Calu3 (cell line): ENCODE results near the gene ZBTB20. TPM values are rescaled to one million over a fixed set of nuclear protein-coding genes. Genes with fewer than 3 reads are reported as not detected.
A peak's percentile ranks its signal among the peaks of the same experiment; 100 is the strongest.

Experiments used
- BruUV-seq: library from RNA; stranded (reverse); fragments of 400-500 nt; replicated peaks from 2 replicates; lab custom pipeline; 2021; lab: Mats Ljungman, UMichigan
- CTCF ChIA-PET: fragments of 300-600 bp; sonication (Branson Sonifier 250); formaldehyde crosslinking; loops from one replicate; lab custom pipeline; 2022; ENCODE audit warnings: antibody characterized with exemption; lab: Charles Lee
- DNase-seq: peaks from one replicate; pipeline ENCODE4 v3.0.0; 2022
- H3K27ac Mint-ChIP-seq: one replicate; pipeline ENCODE4 v1.8.0; 2022; ENCODE audit warnings: mixed read lengths; ENCODE audit not compliant: unreplicated experiment
- H3K27me3 Mint-ChIP-seq: one replicate; pipeline ENCODE4 v1.8.0; 2022; ENCODE audit warnings: mixed read lengths; ENCODE audit not compliant: unreplicated experiment
- H3K36me3 Mint-ChIP-seq: one replicate; pipeline ENCODE4 v1.8.0; 2022; ENCODE audit warnings: mild to moderate bottlenecking, moderate library complexity, mixed read lengths; ENCODE audit not compliant: insufficient read depth, unreplicated experiment
- H3K4me1 Mint-ChIP-seq: one replicate; pipeline ENCODE4 v1.8.0; 2022; ENCODE audit warnings: mild to moderate bottlenecking, low read depth, mixed read lengths; ENCODE audit not compliant: unreplicated experiment
- H3K4me3 Mint-ChIP-seq: one replicate; pipeline ENCODE4 v1.8.0; 2022; ENCODE audit warnings: mild to moderate bottlenecking, low read depth, moderate library complexity, mixed read lengths; ENCODE audit not compliant: unreplicated experiment
- H3K9me3 Mint-ChIP-seq: one replicate; pipeline ENCODE4 v1.8.0; 2022; ENCODE audit warnings: low read depth, mixed read lengths; ENCODE audit not compliant: unreplicated experiment
- intact Hi-C: fragments of 100-400 bp; cut with micrococcal nuclease; formaldehyde crosslinking; loops from one replicate; pipeline ENCODE4 v1.10.0; 2022; ENCODE audit not compliant: unreplicated experiment
- total RNA-seq: library from RNA; stranded (reverse); gene quantifications from 2 replicates; pipeline ENCODE4 v1.2.3, GENCODE V29; 2022
- TF ChIP-seq, protein P1 (sequence below): fragments of 200-600 bp; IDR thresholded peaks from one replicate; pipeline ENCODE4 v1.8.0; 2022; ENCODE audit warnings: antibody characterized with exemption; ENCODE audit not compliant: unreplicated experiment

The ZBTB20 gene
- total RNA-seq, 1 experiment from 2014 or later, result 24.1 TPM

DNA sequence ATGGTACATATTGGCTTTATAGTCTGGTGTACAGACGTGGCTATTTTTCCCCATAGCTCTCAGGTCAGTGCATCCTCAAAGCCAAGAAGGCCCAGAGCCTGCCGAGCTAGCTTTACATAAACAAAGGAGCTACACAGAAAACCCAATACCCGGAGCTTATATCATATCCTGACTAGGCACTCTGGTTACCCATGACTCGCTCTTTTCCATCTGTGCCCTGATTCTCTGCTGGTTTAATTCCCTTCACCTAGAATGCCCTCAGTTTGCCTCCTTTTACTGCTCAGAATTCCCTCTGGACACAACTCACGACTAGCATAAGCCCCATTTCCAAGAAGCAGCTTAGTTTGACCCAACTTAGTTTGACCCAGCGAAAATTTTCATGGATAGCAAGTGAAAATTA, 742.5 kb downstream of the ZBTB20 start:
- TF ChIP-seq, protein P1, sequence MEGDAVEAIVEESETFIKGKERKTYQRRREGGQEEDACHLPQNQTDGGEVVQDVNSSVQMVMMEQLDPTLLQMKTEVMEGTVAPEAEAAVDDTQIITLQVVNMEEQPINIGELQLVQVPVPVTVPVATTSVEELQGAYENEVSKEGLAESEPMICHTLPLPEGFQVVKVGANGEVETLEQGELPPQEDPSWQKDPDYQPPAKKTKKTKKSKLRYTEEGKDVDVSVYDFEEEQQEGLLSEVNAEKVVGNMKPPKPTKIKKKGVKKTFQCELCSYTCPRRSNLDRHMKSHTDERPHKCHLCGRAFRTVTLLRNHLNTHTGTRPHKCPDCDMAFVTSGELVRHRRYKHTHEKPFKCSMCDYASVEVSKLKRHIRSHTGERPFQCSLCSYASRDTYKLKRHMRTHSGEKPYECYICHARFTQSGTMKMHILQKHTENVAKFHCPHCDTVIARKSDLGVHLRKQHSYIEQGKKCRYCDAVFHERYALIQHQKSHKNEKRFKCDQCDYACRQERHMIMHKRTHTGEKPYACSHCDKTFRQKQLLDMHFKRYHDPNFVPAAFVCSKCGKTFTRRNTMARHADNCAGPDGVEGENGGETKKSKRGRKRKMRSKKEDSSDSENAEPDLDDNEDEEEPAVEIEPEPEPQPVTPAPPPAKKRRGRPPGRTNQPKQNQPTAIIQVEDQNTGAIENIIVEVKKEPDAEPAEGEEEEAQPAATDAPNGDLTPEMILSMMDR, result no peak
- no peak overlapping the region for H3K27ac Mint-ChIP-seq
- no TSS peak for BruUV-seq
- no peak overlapping the region for H3K4me3 Mint-ChIP-seq
- no peaks in the 10 kb centered on the region for H3K27me3 Mint-ChIP-seq
- DNase-seq, result no peak
- H3K9me3 Mint-ChIP-seq, result no peaks in the 10 kb centered on the region
- CTCF ChIA-PET, result interaction anchor here (0.5 to 2.8 kb wide), 4 partner anchors 9 to 49 kb away, joined by 3 to 12 read pairs (median 6); no protein-coding TSS in a partner anchor
- peaks cover 42% of the 10 kb centered on the region for H3K4me1 Mint-ChIP-seq
- intact Hi-C loops, result no loop called here
- H3K36me3 Mint-ChIP-seq, result no peaks in the 10 kb centered on the region

DNA sequence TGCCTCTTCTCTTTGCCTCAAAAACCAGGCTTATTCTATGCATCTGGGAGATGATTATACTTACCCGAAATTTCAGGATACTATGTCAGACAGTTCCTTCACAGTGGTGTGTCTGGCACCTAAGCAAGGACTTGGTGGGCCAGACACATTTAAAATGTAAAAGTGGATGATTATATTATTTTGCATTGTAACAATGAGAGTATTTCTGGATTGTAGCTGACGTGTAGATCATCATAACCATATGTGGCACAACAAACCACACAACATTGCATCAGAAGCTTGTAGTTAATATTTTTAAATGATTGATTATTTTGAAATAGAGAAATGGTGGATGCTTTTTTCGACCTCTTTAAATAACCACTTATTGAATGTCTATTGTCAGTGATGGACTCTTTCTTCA, 744.2 kb downstream of the ZBTB20 start:
- intact Hi-C loops, result no loop called here
- no peaks in the 10 kb centered on the region for H3K36me3 Mint-ChIP-seq
- CTCF ChIA-PET, result no interaction called here
- TF ChIP-seq, protein P1, result no peak
- no peak overlapping the region for H3K27ac Mint-ChIP-seq
- H3K4me1 Mint-ChIP-seq, result peaks cover 42% of the 10 kb centered on the region
- H3K27me3 Mint-ChIP-seq, result no peaks in the 10 kb centered on the region
- BruUV-seq, result no TSS peak
- H3K4me3 Mint-ChIP-seq, result no peak overlapping the region
- no peak for DNase-seq
- H3K9me3 Mint-ChIP-seq, result no peaks in the 10 kb centered on the region

DNA sequence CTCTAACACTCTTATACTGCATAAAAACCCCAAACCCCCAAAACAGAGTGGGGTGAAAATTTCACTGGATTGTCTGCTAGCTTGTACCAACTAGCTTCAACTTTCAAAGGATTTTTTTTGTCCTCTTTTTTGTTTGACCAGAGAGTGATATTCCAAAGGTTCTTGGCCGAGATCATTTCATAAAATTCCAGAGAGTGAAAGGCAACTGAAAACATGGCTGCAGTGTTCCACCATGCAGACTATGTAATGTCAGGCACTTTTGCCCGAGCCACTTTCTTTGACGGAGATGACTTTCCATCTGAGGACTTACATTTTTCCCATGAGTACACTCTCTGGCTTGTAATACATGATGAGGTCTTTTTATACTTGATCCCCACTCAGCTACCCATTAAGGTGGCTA, 745.7 kb downstream of the ZBTB20 start:
- Mint-ChIP-seq H3K36me3 (no peaks in the 10 kb centered on the region), H3K9me3 (no peaks in the 10 kb centered on the region), H3K4me1 (peaks cover 42% of the 10 kb centered on the region), H3K27ac (peak overlapping the region; percentile 81), H3K27me3 (no peaks in the 10 kb centered on the region), H3K4me3 (peak overlapping the region; percentile 43)
- BruUV-seq, result no TSS peak
- no peak for DNase-seq
- TF ChIP-seq, protein P1, result no peak
- CTCF ChIA-PET, result interaction anchor here (0.6 to 2.2 kb wide), 8 partner anchors 8 to 288 kb away, joined by 3 to 13 read pairs (median 4); no protein-coding TSS in a partner anchor
- intact Hi-C loops, result no loop called here

DNA sequence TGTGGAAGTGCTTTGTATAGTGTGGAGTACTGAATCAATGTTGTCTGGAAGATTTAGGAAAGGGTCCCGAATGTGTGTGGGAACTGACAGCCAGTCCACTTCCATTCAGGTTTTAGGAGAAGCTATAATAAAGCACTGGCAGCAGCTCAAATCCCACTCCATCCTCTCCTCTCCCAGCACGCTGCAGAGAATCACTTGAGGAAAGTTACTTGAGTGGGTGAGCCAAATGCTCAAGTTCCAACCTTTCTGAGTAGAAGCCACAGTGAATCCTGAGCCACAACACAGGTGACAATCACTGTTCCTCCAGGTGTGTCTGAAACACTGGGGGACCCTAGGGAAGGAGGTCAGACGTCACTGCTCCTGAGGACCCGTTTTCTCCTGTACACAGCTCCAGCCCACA, 746.7 kb downstream of the ZBTB20 start:
- BruUV-seq, result no TSS peak
- H3K4me1 Mint-ChIP-seq, result peaks cover 42% of the 10 kb centered on the region
- intact Hi-C loops, result no loop called here
- H3K27me3 Mint-ChIP-seq, result no peaks in the 10 kb centered on the region
- DNase-seq, result no peak
- CTCF ChIA-PET, result interaction anchor here (0.6 to 2.2 kb wide), 13 partner anchors 9 to 589 kb away, joined by 3 to 13 read pairs (median 4); no protein-coding TSS in a partner anchor
- peak overlapping the region; percentile 81 for H3K27ac Mint-ChIP-seq
- H3K9me3 Mint-ChIP-seq, result no peaks in the 10 kb centered on the region
- TF ChIP-seq, protein P1, result no peak
- no peaks in the 10 kb centered on the region for H3K36me3 Mint-ChIP-seq
- H3K4me3 Mint-ChIP-seq, result peak overlapping the region; percentile 43
